Measurements from ENCODE around the gene NFATC1.

Gene NFATC1

GRCh38 chr18:79445696-79446561 is 50.2 kb downstream of the NFATC1 start:
- DNase-seq, result no peak

DNA sequence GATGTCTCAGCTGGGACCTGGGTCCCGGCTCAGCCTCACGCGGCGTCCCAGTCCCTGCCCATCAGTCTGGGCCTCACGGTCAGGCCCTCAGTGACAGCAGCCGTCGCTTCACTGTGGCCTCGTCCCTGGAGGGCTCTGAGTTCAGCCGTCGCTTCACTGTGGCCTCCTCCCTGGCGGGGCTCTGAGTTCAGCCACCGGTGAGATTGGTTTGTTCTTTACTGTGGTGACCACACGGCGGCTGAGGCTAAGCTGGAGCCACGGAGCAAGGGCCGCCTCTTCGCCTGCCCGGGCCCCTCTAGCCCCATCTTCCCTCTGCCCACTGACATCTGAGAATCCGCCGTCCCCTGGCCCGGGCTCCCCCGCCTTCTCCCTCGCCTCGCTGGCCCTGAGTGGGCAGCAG is 51.2 kb downstream of the NFATC1 start:
- DNase-seq, result no peak

DNA sequence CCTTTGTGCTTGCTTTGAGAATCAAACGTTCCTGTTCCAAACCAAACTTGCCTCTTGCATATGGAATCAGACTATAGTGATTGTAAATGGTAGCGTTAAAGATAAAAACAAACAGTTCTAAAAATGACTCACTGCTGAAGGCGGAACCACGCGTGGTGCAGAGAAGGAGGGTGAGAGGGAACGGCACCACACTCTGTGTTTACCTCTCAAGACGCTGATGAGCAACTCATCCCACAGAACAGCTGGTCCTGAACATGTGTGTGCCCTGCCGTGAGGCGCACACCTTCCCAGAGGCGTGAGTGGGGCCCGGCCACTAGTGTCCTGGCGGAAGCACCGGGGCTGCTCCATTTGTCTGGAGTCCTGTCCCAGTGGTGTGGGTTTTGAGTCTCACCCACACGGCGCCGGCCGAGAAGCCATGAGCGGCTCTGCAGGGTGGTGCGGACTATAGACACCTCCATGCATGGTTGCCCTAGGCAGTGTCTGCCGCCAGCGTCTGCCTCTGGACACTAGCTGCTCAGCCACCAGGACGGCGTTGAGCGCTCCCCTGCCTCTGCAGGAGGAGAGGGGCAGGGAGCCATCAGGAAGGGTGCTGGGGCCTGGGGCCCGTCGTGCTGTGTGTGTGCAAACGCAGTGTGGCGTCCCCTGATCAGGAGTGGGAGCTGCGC is 52.1 kb downstream of the NFATC1 start:
- DNase-seq, result no peak

GRCh38 chr18:79448621-79449020 is 52.9 kb downstream of the NFATC1 start:
- no peak for DNase-seq

DNA sequence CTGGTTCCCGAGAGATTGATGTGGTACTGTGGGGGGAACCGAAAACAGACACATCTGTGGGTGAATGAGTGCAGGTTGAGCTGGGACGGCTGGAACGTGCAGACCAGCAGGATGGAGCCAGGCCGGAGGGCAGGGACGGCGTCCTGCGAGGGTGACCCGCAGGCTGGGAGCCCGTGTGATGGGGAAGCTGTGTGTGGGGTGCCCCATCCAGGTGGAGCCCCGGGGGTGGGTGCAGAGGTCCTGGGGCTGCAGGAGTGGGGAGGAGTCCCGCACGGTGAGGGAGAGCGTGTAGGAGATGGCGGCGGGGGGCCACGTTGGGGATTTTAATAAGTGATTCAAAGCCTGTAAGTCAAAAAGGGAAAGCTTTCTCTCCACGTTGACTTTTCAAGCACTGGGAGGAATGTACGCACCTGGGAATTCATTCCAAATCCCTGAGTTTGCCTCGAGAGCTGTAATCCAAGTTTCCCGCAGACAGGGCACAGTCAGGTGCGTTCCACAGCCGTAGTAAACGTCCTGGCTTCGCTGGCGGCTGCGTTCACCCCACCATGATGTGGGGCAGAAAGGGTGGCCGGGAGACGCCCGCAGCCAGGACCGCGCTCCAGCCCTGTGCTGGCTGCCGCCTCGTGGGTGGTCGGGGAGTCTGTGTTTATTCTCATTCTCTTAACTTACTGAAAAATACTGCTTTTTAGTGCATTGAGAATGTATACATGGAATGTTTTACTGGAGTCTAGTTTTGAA is 54.0 kb downstream of the NFATC1 start:
- no peak for DNase-seq

DNA sequence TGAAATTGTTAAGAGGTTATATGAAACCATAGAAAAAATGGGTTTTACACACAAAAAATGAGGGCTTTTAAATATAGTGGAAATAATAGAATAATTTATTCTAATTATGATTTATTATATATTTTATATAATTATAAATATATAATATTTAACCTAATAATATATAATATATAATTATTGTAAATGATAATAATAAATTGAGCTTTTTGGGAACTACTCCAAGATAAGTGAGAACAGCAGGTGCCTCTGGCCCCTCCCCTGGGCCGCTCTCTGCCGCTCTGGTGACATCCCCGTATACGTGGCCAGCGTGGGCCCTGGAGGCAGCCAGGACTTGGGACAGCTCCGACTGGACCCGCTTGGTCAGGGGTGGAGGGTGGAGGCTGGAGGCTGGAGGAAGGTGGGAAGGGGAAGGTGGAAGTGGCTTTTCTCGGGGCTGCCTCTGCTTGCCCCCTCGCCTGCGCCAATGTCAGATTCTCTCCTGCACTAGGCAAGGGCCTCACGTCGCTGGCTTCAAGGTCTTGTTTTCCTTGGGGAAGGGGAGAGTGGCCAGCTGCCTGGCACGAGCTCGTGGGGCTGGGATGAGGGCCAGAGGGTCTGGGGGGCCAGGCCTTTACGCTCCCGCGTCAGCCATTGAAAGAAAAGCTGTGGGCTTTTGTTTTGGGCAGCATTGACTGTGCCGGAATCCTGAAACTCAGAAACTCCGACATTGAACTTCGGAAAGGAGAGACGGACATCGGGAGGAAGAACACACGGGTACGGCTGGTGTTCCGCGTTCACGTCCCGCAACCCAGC is 54.8 kb downstream of the NFATC1 start:
- no peak for DNase-seq

DNA sequence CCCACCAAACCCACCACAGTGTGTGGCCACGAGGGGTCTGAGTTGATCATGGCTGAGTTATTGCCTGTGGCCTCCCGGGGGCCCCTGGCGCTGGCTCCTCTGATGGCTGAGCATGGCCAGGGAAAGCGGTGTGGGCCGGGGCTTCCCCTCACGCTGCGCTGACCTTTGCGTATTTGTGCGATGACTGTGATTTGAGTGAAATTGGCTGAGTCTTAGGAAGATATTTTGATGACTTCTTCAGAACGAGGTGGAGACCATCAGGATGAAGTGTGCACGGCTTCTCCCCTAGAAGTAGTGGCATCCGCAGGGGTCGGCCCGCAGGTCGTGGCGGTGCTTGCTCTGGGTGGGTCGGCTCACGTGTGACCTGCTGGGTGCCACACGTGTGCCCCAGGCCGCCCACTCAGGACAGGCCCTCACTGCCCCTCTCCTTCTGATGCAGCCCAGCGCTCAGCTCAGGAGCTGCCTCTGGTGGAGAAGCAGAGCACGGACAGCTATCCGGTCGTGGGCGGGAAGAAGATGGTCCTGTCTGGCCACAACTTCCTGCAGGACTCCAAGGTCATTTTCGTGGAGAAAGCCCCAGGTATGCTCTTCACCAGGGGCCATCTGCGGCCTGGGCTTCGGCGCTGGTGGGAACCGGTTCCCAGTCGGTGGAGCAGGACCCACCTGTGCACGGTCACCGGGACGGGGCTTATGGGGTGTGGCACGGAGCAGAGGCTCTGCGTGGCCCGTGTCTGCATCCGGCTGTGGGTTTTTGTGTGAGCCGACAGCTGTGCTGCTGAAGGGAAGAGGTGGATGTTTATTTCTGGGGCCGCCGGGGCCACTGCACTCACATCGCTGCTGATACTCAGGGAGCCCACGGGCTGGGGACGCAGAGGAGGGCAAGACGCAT is 55.8 kb downstream of the NFATC1 start:
- DNase-seq, result no peak

GRCh38 chr18:79452190-79452990 is 56.7 kb downstream of the NFATC1 start:
- DNase-seq, result no peak

DNA sequence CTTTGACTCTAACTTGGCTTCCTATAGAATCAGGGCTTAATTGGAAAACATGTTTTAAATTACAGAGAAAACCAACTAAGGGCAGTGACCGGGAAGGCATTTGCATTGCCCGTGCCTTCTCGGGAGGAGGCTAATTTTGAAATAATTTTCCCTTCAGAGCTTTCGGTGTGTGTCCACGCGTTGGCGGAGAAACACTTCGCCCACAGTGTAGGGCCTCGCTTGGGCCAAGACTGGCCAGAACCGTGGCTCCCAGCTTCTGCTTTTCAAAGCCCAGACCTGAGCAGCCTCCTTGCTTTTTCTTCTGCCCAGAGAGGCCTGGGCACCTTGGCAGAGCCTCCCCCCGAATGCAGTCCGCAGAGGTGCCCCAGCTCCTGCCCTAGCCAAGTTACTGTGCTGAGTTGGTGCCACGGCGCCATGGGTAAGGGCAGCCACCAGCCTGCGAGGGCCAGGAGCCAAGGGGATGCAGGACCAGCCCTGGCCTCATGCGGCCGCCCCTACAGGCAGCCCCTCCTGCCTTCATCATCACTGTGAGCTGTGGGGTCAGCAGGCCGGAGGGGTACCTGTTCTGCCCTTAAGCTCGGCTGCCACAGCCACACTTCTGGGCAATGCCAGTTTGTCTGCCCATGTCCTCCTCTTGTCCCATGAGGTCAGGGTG is 57.4 kb downstream of the NFATC1 start:
- no peak for DNase-seq

GRCh38 chr18:79453816-79454735 is 58.3 kb downstream of the NFATC1 start:
- no peak for DNase-seq

GRCh38 chr18:79455261-79455660 is 59.5 kb downstream of the NFATC1 start:
- DNase-seq, result no peak

DNA sequence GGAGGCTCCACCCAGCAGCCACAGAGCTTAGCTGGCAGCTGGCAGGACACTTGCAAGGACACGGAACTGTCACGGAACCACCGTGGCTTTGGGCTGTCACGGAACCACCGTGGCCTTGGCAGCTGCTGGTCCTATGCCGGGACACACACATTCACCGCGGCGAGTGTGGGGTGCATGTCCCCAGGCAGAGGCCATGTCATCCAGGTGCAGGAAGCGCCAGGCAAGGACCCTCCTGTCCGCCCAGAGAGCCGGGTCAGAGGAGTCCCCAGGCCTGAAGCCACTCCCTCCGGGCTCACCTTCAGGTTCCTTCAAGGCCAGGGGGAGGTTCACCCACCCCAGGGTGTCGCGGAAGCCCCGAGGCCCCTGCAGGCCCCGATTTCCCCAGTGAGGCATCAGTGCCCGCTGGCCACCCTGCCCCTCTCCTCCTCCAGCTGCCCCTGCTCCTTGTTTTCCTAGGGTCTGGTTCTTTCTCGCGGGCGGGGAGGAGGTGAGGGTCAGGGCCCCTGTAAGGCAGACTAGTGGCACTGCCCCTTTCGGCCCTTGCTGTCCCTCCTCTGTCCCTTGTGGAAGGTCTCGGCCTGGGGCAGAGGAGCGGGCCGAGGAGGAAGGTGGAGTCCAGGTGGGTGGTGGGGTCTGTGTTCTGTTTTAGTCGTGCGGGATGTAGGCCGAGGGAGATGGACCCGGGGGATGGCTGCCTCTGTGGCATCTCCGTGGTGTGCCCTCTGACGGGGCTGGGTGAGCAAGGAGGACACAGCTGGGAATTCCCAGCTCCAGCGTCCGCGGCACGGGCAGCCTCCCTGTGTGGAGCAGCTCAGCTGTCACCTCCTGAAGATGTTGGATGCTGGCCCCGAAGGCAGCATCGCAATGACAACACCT is 60.6 kb downstream of the NFATC1 start:
- DNase-seq, result no peak

DNA sequence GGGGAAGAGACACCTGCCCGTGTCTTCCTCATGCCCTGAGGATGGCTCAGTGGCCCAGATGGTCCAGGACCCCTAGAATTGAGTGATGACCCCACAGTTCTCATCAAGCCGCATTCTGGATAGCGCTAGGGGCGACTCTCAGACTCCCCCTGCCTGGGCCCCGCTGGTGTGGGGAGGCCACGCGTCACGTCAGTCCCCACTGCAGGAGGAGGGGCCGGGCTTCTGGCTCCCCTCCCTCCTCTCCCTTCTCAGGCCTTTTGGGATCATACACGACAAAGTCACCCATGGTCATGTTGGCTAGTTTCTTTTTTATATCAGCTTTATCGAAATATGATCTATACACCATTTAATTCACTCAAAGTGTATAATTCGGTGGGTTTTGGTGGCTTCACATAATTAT is 61.5 kb downstream of the NFATC1 start:
- DNase-seq, result no peak

DNA sequence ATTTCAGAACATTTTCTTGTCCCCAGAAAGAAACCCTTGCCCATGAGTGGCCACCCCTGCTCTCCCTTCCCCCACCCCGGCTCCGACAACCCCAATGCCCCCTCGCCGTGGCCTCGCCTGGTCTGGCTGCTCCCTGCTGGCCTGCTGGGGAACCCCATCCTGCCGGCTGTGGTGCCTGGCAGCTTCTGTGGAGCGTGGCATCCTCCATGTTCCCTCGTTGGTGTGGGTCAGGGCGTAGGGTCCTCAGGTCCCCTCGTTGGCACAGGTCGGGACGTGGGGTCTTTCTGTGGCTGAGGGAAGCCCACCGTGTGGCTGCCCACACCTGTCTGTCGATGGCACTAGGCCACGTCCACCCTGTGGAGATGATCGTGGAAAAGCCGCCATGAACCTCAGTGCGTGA is 61.9 kb downstream of the NFATC1 start:
- no peak for DNase-seq

DNA sequence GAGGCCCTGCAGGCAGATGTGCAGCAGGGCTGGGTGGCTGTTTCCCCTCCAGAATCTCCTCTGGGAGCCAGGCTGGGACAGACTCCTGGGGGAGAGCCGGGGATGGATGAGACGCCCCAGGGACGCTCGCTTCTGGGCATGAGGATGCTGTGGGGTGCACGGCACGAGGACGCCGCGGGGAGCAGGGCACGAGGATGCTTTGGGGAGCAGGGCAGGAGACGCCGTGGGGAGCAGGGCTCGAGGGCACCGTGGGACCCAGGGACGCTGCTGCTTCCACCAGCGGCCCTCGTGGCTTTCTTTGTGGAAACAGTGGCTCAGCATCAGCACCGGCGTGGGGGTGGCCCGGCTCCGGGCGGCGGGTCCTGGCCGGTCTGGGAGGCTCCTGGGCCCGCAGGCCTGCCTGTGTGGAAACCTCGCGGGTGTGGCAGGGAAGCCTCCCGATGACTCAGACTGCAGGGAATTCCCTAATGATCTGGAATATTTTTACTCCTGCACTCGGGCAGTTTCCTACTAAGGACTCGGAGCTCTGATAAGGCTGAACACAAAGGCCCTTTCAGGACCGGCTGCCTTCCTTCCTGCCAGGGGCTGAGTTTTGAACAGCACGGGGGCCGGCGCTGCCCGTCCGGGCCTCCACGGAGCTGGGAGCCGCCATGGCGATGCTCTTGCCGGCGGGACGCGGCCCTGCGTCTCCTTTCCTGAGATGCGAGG is 62.6 kb downstream of the NFATC1 start:
- DNase-seq, result no peak

DNA sequence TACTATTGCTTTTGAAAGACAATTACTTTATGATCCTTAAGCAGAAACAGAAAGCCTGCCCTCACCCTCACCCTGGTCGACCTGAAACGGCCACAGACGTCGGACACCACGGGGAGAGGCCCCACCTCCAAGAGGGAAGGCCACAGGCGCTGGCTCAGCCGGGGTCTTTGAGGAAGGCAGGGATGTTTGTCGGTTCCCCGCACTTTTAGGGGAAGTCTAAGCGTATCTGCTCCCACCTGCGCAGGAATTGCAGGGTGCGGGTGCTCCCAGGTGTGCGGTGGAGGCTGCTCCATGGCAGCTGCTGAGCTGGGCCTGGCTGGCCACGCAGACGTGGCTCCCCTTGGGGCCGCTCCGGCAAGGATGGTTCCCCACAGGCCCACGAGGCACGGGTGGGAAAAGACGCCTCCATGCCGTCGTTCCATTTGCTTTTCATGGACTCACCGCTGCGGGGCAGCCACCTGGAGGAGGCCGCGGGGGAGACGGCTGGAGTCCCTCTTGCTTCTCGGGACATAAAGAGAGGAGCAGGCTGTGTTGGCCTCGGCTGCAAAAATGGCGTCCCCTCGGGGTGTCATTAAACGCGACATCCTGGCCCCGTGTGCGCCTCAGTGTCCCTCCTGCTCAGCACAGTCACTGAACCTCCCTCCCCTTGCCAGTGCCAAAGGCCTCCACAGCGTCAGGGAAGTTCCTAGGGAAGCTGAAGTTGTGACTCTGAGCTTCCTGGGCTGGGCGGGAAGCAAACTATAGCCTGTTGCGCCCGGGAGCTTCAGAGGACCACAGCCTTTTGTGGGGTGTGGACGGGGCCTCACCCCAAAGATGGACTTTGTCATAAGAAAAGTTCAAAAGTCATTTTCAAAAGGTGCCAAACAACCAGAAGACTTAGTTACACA is 63.4 kb downstream of the NFATC1 start:
- DNase-seq, result no peak
